Caki2 (cell line): ENCODE data around the gene INTS15. TPM values are rescaled to one million over a fixed set of nuclear protein-coding genes. Genes with fewer than 3 reads are reported as not detected.

Experiments
- DNase-seq: peaks from one replicate; pipeline ENCODE4 v3.0.0-alpha.2; 2015; ENCODE audit warnings: low read depth
- in situ Hi-C: cut with HindIII; loops from 2 replicates; pipeline ENCODE4 v1.10.0; 2016; ENCODE audit warnings: low sequenced_read_pairs, low pct_unique_long_range_greater_than_20kb, mixed read lengths
- total RNA-seq: library from RNA; depleted of rRNA; stranded (reverse); fragments of >200 nt; shearing (Covaris generic); gene quantifications from 2 replicates; pipeline ENCODE4 v1.2.3, GENCODE V29; 2014; ENCODE audit warnings: low replicate concordance

The INTS15 gene
- total RNA-seq, 1 experiment from 2014 or later, result 19.7 TPM

- in situ Hi-C loops, result no loop called here
- peak; percentile 28 for DNase-seq
Measured at GRCh38 chr7:6636741-6637543, 47.1 kb downstream of the INTS15 start, which contains the start of gene ZNF316. TSS of gene ZNF316 (plus strand) at chr7:6637318. CDS start at chr7:6642410, 5,092 bp downstream.

GRCh38 chr7:6637544-6638229 is 47.9 kb downstream of the INTS15 start:
- DNase-seq, result peak; percentile 35
- in situ Hi-C loops, result no loop called here

- DNase-seq, result no peak
- in situ Hi-C loops, result no loop called here
Measured at GRCh38 chr7:6639032-6639431, 49.2 kb downstream of the INTS15 start.

- DNase-seq, result no peak
- in situ Hi-C loops, result no loop called here
Measured at GRCh38 chr7:6639627-6640026, 49.8 kb downstream of the INTS15 start.

GRCh38 chr7:6640246-6640721 is 50.5 kb downstream of the INTS15 start:
- in situ Hi-C loops, result no loop called here
- peak; percentile 56 for DNase-seq

GRCh38 chr7:6641305-6642035 is 51.6 kb downstream of the INTS15 start:
- DNase-seq, result no peak
- in situ Hi-C loops, result no loop called here

- in situ Hi-C loops, result no loop called here
Measured at GRCh38 chr7:6642239-6642839, 52.5 kb downstream of the INTS15 start.

GRCh38 chr7:6642861-6643640 is 53.2 kb downstream of the INTS15 start:
- DNase-seq, result no peak
- in situ Hi-C loops, result no loop called here

More at GRCh38 chr7:6642239-6642839, 52.5 kb downstream of the INTS15 start:
- DNase-seq, result no peak

GRCh38 chr7:6643915-6644625 is 54.2 kb downstream of the INTS15 start:
- no peak for DNase-seq
- in situ Hi-C loops, result no loop called here

GRCh38 chr7:6644728-6645127 is 54.9 kb downstream of the INTS15 start:
- in situ Hi-C loops, result no loop called here
- no peak for DNase-seq

GRCh38 chr7:6646465-6646864 is 56.6 kb downstream of the INTS15 start:
- DNase-seq, result no peak
- in situ Hi-C loops, result no loop called here

GRCh38 chr7:6647080-6647479 is 57.3 kb downstream of the INTS15 start:
- no peak for DNase-seq
- in situ Hi-C loops, result no loop called here

GRCh38 chr7:6647541-6647940 is 57.7 kb downstream of the INTS15 start:
- DNase-seq, result no peak
- in situ Hi-C loops, result no loop called here

- DNase-seq, result no peak
- in situ Hi-C loops, result no loop called here
Measured at GRCh38 chr7:6648066-6648814, 58.4 kb downstream of the INTS15 start.

- in situ Hi-C loops, result no loop called here
Measured at GRCh38 chr7:6648815-6649104, 58.9 kb downstream of the INTS15 start.

GRCh38 chr7:6649241-6649961 is 59.6 kb downstream of the INTS15 start:
- in situ Hi-C loops, result no loop called here
- no peak for DNase-seq

More at GRCh38 chr7:6648815-6649104, 58.9 kb downstream of the INTS15 start:
- DNase-seq, result no peak
